Right lobe of liver (tissue), 6 donors: Measurements from ENCODE around the gene DDR2. TPM values are rescaled to one million over a fixed set of nuclear protein-coding genes. Genes with fewer than 3 reads are reported as not detected.
"Not testable (repeated sequence)": the region's sequence is repeated elsewhere in the genome, so short reads cannot be mapped to it uniquely, and the experiment has no call there.

Source experiments
- ATAC-seq, 4 donors: fragments of 200-7000 bp; cut with Tn5 transposase; one replicate each; pipeline ENCODE4 v1.9.1; 2020; ENCODE audit warnings: mild to moderate bottlenecking in 4 of 4, moderate library complexity in 4 of 4
- DNase-seq, 3 donors: peaks; one replicate each; pipeline ENCODE4 v3.0.0-alpha.2; 2020
- H3K27ac ChIP-seq, 3 donors: fragments of 200-600 bp; one replicate each; pipeline ENCODE4 v1.8.0; 2022
- H3K27me3 ChIP-seq, 2 donors: fragments of 200-600 bp; one replicate each; pipeline ENCODE4 v1.8.0; 2022
- H3K36me3 ChIP-seq, 4 donors: fragments of 200-600 bp; sonication (generic) in 1 of 4; one replicate each; pipeline versions ENCODE4 v1.5.1 to v1.8.0; 2017 to 2022; ENCODE audit warnings: control low read depth in 1 of 4
- H3K4me1 ChIP-seq, 4 donors: fragments of 200-600 bp; sonication (generic) in 1 of 4; one replicate each; pipeline versions ENCODE4 v1.5.1 to v1.8.0; 2017 to 2022; ENCODE audit warnings: control low read depth in 1 of 4
- H3K4me3 ChIP-seq, 3 donors: fragments of 200-600 bp; one replicate each; pipeline ENCODE4 v1.8.0; 2022
- H3K9me3 ChIP-seq, 4 donors: fragments of 200-600 bp; sonication (generic) in 1 of 4; one replicate each; pipeline versions ENCODE4 v1.5.1 to v1.8.0; 2017 to 2022; ENCODE audit warnings: control low read depth in 1 of 4
- CTCF ChIP-seq, 4 donors: fragments of 200-600 bp in 3 of 4; fragments of 450-650 bp in 1 of 4; IDR thresholded peaks; one replicate each; pipeline versions ENCODE4 v1.5.1 to v1.8.0; 2016 to 2022; ENCODE audit warnings: antibody characterized with exemption in 4 of 4, mild to moderate bottlenecking in 2 of 4
- POLR2A ChIP-seq: fragments of 450-650 bp; IDR thresholded peaks from one replicate; pipeline ENCODE4 v1.6.1; 2017; ENCODE audit warnings: antibody characterized with exemption, mild to moderate bottlenecking
- WGBS: methylation state at CpG from one replicate; pipeline ENCODE4 v1.1.6; 2018; ENCODE audit warnings: low coverage, low lambda C conversion rate; ENCODE audit not compliant: insufficient coverage; ENCODE audit errors: missing lambda C conversion rate; 5-methylcytosine and 5-hydroxymethylcytosine counted together
- intact Hi-C, 2 donors: fragments of 100-400 bp; cut with DNase I; formaldehyde crosslinking; loops; one replicate each; pipeline versions ENCODE4 v1.11.2 to v1.14.1; 2022
- total RNA-seq, 6 experiments: library from RNA; depleted of rRNA in 2 of 6; stranded (reverse); fragments of >200 nt in 2 of 6; fragmentation: NEBNext Ultra II Directional in 3 of 6; extraction: Animal tissue kit (Norgen Biotek cat#: 25700) in 3 of 6; gene quantifications; one replicate each; pipeline versions ENCODE4 v1.1.0 to v1.2.4, GENCODE V29; 2016 to 2023
- donor health status: DM: no; HTN: yes; CAD: no.
- donor health status: DM: no; HTN: no; CAD: no.
- donor health status: DM: no; HTN: no; CAD: no.
- donor health status: DM: no; HTN: yes; CAD: no.
- donor health status: DM: no; HTN: yes; CAD: no.

DDR2 gene
- total RNA-seq, 6 experiments from 2014 or later, result 2.7 to 4.7 (median 3.1) TPM

GRCh38 chr1:162782671-162783070, 150.4 kb downstream of the DDR2 start:
- intact Hi-C loops, result no loop called here
- DNase-seq, result no peak
- H3K36me3 ChIP-seq, result no peaks in the 10 kb centered on the region
- no peak overlapping the region for H3K4me3 ChIP-seq
- peaks cover 0 to 13% (median 0%) of the 10 kb centered on the region in 4 donors for H3K4me1 ChIP-seq
- no peaks in the 10 kb centered on the region for H3K27me3 ChIP-seq
- ATAC-seq, result no peak
- no peaks in the 10 kb centered on the region for H3K9me3 ChIP-seq
- H3K27ac ChIP-seq, result no peak overlapping the region
- TF ChIP-seq POLR2A (no peak), CTCF (IDR thresholded peaks at IDR 0.05) (no peak)

DNA sequence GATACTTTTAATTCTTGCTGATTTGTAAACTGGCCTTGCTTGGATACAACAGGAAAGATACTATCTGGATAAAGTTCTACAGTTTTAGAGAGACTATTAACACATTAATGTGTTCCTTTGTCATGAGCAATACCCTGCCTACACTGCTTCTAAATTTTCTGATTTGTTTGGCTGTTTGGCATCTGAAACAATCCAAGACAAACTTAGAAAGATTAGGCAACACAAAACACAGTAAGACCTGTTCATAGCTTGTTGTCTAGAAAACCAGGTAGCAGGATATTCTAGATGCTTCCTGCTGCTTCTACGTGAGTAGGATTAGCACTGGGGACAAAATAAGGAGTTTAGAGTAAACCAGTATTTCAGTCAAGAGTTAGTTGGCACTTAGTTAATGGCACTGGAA, 152.7 kb downstream of the DDR2 start:
- H3K27ac ChIP-seq, result peak overlapping the region in 2 of 3 donors; percentile 36 to 71
- intact Hi-C loops, DNase-seq, H3K27me3 ChIP-seq, H3K36me3 ChIP-seq, H3K9me3 ChIP-seq, H3K4me3 ChIP-seq: not testable (repeated sequence)
- H3K4me1 ChIP-seq, result peaks cover 0 to 23% (median 1%) of the 10 kb centered on the region in 4 donors
- ATAC-seq, result peak; percentile 50 to 69 (median 68)
- WGBS, result 40% methylated on average over 1 of the region's 1 CpG

GRCh38 chr1:162788783-162789182, 156.5 kb downstream of the DDR2 start:
- WGBS, result 100% methylated on average over 1 of the region's 1 CpG
- DNase-seq, result peak; percentile 53 to 60 (median 58)
- Histone ChIP-seq H3K4me1 (peaks cover 0 to 27% (median 3%) of the 10 kb centered on the region in 4 donors), H3K27ac (peak overlapping the region in 2 of 3 donors; percentile 96)
- H3K27me3 ChIP-seq, intact Hi-C loops, H3K4me3 ChIP-seq, H3K36me3 ChIP-seq, H3K9me3 ChIP-seq: not testable (repeated sequence)
- ATAC-seq, result peak in 1 of 4 donors; percentile 18

GRCh38 chr1:162790303-162790984, 158.2 kb downstream of the DDR2 start, which contains the start of gene HSD17B7:
TSS of gene HSD17B7 (plus strand) at chr1:162790702. CDS start at chr1:162790801, 99 bp downstream.
- Histone ChIP-seq H3K4me1 (peaks cover 0 to 23% (median 3%) of the 10 kb centered on the region in 4 donors), H3K27ac (peak within 1 kb of the TSS; percentile 89 to 96 (median 96)), H3K4me3 (peak within 1 kb of the TSS; percentile 30 to 54 (median 47))
- TF ChIP-seq CTCF (IDR thresholded peaks at IDR 0.05) (peak in 1 of 4 donors; percentile 32), POLR2A (peak; percentile 58)
- peak; percentile 93 to 99 (median 96) for ATAC-seq
- H3K36me3 ChIP-seq, intact Hi-C loops, H3K27me3 ChIP-seq, H3K9me3 ChIP-seq: not testable (repeated sequence)
- WGBS, result 0% methylated on average over 5 of the region's 49 CpGs
- DNase-seq, result peak; percentile 91 to 97 (median 95)

DNA sequence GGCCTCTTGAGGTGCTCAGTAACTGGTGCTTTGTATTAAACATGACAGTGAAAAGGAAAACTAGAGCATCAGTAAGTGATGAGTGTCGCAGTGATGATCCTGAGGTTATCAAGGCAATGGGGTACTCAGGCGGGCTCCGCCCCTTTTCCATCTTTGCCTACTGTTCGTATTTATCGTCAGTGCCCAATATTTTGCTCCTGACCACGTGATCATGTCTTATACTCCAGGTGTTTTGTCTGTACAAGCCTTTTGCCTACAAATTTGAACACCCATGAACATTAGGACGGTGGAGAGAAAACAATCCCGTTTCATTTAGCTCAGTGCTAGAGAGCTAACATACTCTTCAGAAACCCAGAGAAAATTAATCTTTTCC, 158.7 kb downstream of the DDR2 start:
- H3K9me3 ChIP-seq, DNase-seq, H3K27me3 ChIP-seq, H3K36me3 ChIP-seq, intact Hi-C loops: not testable (repeated sequence)
- 0% methylated on average over 5 of the region's 8 CpGs for WGBS
- peak overlapping the region; percentile 79 to 89 (median 87) for H3K27ac ChIP-seq
- peak; percentile 30 to 47 (median 38) for ATAC-seq
- peaks cover 0 to 20% (median 3%) of the 10 kb centered on the region in 4 donors for H3K4me1 ChIP-seq
- H3K4me3 ChIP-seq, result peak overlapping the region; percentile 30 to 54 (median 47)

GRCh38 chr1:162794284-162794683, 162.0 kb downstream of the DDR2 start:
- H3K9me3 ChIP-seq, intact Hi-C loops, ATAC-seq, H3K4me3 ChIP-seq, DNase-seq, H3K27me3 ChIP-seq: not testable (repeated sequence)
- Histone ChIP-seq H3K4me1 (peaks cover 0 to 12% (median 3%) of the 10 kb centered on the region in 4 donors), H3K27ac (peak overlapping the region in 1 of 3 donors; percentile 40), H3K36me3 (peaks cover 0 to 21% (median 0%) of the 10 kb centered on the region in 4 donors)
- 44% methylated on average over 1 of the region's 1 CpG for WGBS

DNA sequence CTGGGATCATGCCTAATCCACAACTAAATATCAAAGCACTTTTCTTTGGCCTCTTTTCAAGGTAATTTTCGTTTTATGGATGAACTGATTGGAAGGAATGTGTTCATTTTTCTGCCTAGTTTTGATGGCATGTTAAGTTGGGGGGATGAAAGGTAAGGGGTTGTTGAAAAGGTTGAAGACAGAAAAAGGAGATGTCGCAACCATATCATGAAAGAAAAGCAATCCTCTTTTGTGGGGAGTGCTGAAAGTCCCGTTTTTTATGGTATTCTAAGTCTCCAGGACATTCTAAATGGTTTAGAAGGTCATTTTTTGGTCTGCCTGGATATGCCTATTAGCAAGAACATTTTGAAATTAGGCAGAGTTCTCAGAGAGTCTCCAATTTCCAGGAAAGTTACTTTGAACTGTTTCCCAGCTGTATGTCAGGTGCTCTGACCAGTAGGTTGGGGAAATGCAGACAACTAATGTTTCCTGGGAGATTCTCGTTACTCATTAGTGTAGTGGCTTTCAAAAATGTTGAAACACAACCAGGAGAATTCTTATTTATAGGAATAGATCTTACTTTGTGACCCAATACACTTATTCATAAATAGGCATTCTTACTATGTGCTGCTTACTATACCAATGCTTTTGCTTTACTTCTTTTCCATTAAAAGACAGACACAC, 164.5 kb downstream of the DDR2 start:
- H3K4me3 ChIP-seq, H3K4me1 ChIP-seq, H3K9me3 ChIP-seq, H3K27me3 ChIP-seq, DNase-seq, intact Hi-C loops: not testable (repeated sequence)
- H3K36me3 ChIP-seq, result peaks cover 0 to 38% (median 4%) of the 10 kb centered on the region in 4 donors
- 46% methylated on average over 4 of the region's 4 CpGs for WGBS
- ATAC-seq, result peak in 2 of 4 donors; percentile 16 to 17
- peak overlapping the region in 2 of 3 donors; percentile 26 to 37 for H3K27ac ChIP-seq
